CD14-positive monocyte (primary cell): ENCODE data around the gene PPP2R2C. TPM values are rescaled to one million over a fixed set of nuclear protein-coding genes. Genes with fewer than 3 reads are reported as not detected.

Source experiments
- DNase-seq, 3 donors: peaks; one replicate each; pipeline ENCODE4 v3.0.0-alpha.2; 2011 to 2022
- H2AFZ ChIP-seq: 2 replicates; pipeline ENCODE4 v1.6.0; 2012; ENCODE audit warnings: mild to moderate bottlenecking, low read depth, low read length, inconsistent platforms; ENCODE audit not compliant: insufficient read depth, poor library complexity, severe bottlenecking
- H3K27ac ChIP-seq, 2 donors: 1 replicate in 1 of 2; 2 replicates in 1 of 2; pipeline ENCODE4 v1.5.1; 2012 to 2013; ENCODE audit warnings: low read length in 2 of 2, control low read depth in 1 of 2, inconsistent platforms in 1 of 2, low read depth in 1 of 2, mild to moderate bottlenecking in 1 of 2
- H3K27me3 ChIP-seq, 2 donors: one replicate each; pipeline versions ENCODE4 v1.6.0 to v1.6.1; 2011 to 2013; ENCODE audit warnings: low read length in 2 of 2; ENCODE audit not compliant: control insufficient read depth in 2 of 2, insufficient read depth in 2 of 2
- H3K36me3 ChIP-seq, 2 donors: replicated peaks in 1 of 2; 1 replicate in 1 of 2; 2 replicates in 1 of 2; pipeline versions ENCODE4 v1.5.1 to v1.6.1; 2012 to 2013; ENCODE audit warnings: low read length in 2 of 2, control low read depth in 1 of 2, inconsistent platforms in 1 of 2, mild to moderate bottlenecking in 1 of 2; ENCODE audit not compliant: insufficient read depth in 2 of 2, control insufficient read depth in 1 of 2
- H3K4me1 ChIP-seq, 2 donors: 1 replicate in 1 of 2; 2 replicates in 1 of 2; pipeline versions ENCODE4 v1.5.1 to v1.6.1; 2012 to 2013; ENCODE audit warnings: low read length in 2 of 2, control low read depth in 1 of 2, inconsistent platforms in 1 of 2, mild to moderate bottlenecking in 1 of 2, moderate library complexity in 1 of 2; ENCODE audit not compliant: insufficient read depth in 2 of 2, control insufficient read depth in 1 of 2
- H3K4me2 ChIP-seq: replicated peaks from 2 replicates; pipeline ENCODE3; 2012; ENCODE audit warnings: low read length, moderate library complexity, mild to moderate bottlenecking; ENCODE audit not compliant: poor library complexity, severe bottlenecking; ENCODE audit errors: extremely low read depth
- H3K4me3 ChIP-seq, 3 experiments: fragments of 200-600 bp in 1 of 3; sonication (generic) in 1 of 3; replicated peaks in 1 of 3; 1 replicate in 2 of 3; 2 replicates in 1 of 3; pipeline ENCODE4 v1.5.1; 2011 to 2013; ENCODE audit warnings: low read length in 3 of 3, mild to moderate bottlenecking in 3 of 3, control low read depth in 2 of 3, low read depth in 2 of 3, inconsistent platforms in 1 of 3, moderate library complexity in 1 of 3
- H3K79me2 ChIP-seq: 2 replicates; pipeline ENCODE4 v1.6.0; 2012; ENCODE audit warnings: mild to moderate bottlenecking, control low read depth, inconsistent platforms, low read length, moderate library complexity; ENCODE audit not compliant: insufficient read depth
- H3K9ac ChIP-seq: 2 replicates; pipeline ENCODE4 v1.6.0; 2017; ENCODE audit warnings: low read length, mild to moderate bottlenecking; ENCODE audit not compliant: insufficient read depth, poor library complexity, severe bottlenecking
- H3K9me3 ChIP-seq, 2 donors: replicated peaks in 1 of 2; 1 replicate in 1 of 2; 2 replicates in 1 of 2; pipeline versions ENCODE4 v1.5.1 to v1.6.1; 2012 to 2013; ENCODE audit warnings: low read length in 2 of 2, control low read depth in 1 of 2; ENCODE audit not compliant: control insufficient read depth in 1 of 2, insufficient read depth in 1 of 2
- H4K20me1 ChIP-seq: 2 replicates; pipeline ENCODE4 v1.6.0; 2012; ENCODE audit warnings: mild to moderate bottlenecking, low read length, control low read depth, moderate library complexity; ENCODE audit not compliant: insufficient read depth
- H3K27ac Mint-ChIP-seq, 7 donors: one replicate each; pipeline ENCODE4 v1.8.0; 2020; ENCODE audit warnings: mild to moderate bottlenecking in 7 of 7, mixed read lengths in 7 of 7, moderate library complexity in 6 of 7, inconsistent platforms in 2 of 7
- H3K27me3 Mint-ChIP-seq, 3 donors: one replicate each; pipeline ENCODE4 v1.8.0; 2021 to 2022; ENCODE audit warnings: low read depth in 3 of 3, mild to moderate bottlenecking in 3 of 3, mixed read lengths in 3 of 3, moderate library complexity in 3 of 3, inconsistent platforms in 1 of 3
- H3K36me3 Mint-ChIP-seq, 2 donors: one replicate each; pipeline ENCODE4 v1.8.0; 2020; ENCODE audit warnings: mixed read lengths in 2 of 2, inconsistent platforms in 1 of 2, mild to moderate bottlenecking in 1 of 2
- H3K4me1 Mint-ChIP-seq: one replicate; pipeline ENCODE4 v1.8.0; 2020; ENCODE audit warnings: mild to moderate bottlenecking, mixed read lengths
- H3K4me3 Mint-ChIP-seq, 2 donors: one replicate each; pipeline ENCODE4 v1.8.0; 2020; ENCODE audit warnings: mild to moderate bottlenecking in 2 of 2, mixed read lengths in 2 of 2, moderate library complexity in 1 of 2
- H3K9me3 Mint-ChIP-seq, 7 donors: one replicate each; pipeline ENCODE4 v1.8.0; 2020 to 2022; ENCODE audit warnings: mixed read lengths in 7 of 7, mild to moderate bottlenecking in 6 of 7, moderate library complexity in 6 of 7, inconsistent platforms in 2 of 7
- WGBS: methylation state at CpG from one replicate; pipeline ENCODE4 v1.1.5; 2013; ENCODE audit warnings: missing lambda C conversion rate; ENCODE audit not compliant: insufficient coverage; 5-methylcytosine and 5-hydroxymethylcytosine counted together
- intact Hi-C, 2 donors: fragments of 100-400 bp; cut with micrococcal nuclease; formaldehyde crosslinking; loops; one replicate each; pipeline versions ENCODE4 v1.15.0 to v1.15.1; 2023
- polyA plus RNA-seq, 3 donors: library from polyadenylated mRNA; depleted of rRNA in 1 of 3; unstranded in 2 of 3; stranded (reverse) in 1 of 3; fragments of 300-500 nt in 2 of 3; fragments of >200 nt in 1 of 3; fragmentation: Illumina TruSeq in 2 of 3; gene quantifications; 1 replicate in 2 of 3; 2 replicates in 1 of 3; pipeline ENCODE4 v1.2.3, GENCODE V29; 2012 to 2021
- TF ChIP-seq, protein P1 (sequence below): fragments of 200-600 bp; IDR thresholded peaks from one replicate; pipeline ENCODE4 v1.8.0; 2022; ENCODE audit warnings: antibody characterized with exemption, mild to moderate bottlenecking

The PPP2R2C gene
- polyA plus RNA-seq, 3 donors, result not detected

DNA sequence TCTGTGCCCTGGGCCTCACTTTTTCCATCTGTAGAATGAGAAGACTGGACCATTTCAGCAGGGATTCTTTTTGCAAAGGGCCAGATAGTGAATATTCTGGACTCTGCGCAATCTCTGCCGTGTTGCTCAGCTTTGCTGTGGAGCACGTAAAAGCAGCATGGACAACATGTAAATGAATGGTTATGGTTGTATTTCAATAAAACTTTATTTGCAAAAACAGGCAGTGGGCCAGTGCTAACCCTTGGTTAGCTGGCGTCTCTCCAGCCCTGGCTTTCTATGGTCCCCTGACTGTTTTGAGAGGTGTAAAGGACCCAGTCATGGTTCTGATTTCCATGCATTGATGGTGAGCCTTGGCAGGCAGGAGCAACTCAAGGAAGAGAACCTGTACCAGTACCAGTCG lies 184.1 kb downstream of the PPP2R2C start:
- H3K9me3 Mint-ChIP-seq, result no peaks in the 10 kb centered on the region
- no peak overlapping the region for H3K4me3 Mint-ChIP-seq
- Histone ChIP-seq H3K9me3 (no peaks in the 10 kb centered on the region), H3K27ac (no peak overlapping the region), H3K27me3 (no peaks in the 10 kb centered on the region), H3K36me3 (no peaks in the 10 kb centered on the region), H3K79me2 (no peaks in the 10 kb centered on the region), H2AFZ (no peak overlapping the region), H4K20me1 (no peaks in the 10 kb centered on the region), H3K4me1 (no peaks in the 10 kb centered on the region), H3K4me3 (no peak overlapping the region), H3K4me2 (no peak overlapping the region), H3K9ac (no peak overlapping the region)
- DNase-seq, result no peak
- peaks cover 5 to 12% (median 12%) of the 10 kb centered on the region in 3 donors for H3K27me3 Mint-ChIP-seq
- intact Hi-C loops, result no loop called here
- no peaks in the 10 kb centered on the region for H3K36me3 Mint-ChIP-seq
- TF ChIP-seq, protein P1, sequence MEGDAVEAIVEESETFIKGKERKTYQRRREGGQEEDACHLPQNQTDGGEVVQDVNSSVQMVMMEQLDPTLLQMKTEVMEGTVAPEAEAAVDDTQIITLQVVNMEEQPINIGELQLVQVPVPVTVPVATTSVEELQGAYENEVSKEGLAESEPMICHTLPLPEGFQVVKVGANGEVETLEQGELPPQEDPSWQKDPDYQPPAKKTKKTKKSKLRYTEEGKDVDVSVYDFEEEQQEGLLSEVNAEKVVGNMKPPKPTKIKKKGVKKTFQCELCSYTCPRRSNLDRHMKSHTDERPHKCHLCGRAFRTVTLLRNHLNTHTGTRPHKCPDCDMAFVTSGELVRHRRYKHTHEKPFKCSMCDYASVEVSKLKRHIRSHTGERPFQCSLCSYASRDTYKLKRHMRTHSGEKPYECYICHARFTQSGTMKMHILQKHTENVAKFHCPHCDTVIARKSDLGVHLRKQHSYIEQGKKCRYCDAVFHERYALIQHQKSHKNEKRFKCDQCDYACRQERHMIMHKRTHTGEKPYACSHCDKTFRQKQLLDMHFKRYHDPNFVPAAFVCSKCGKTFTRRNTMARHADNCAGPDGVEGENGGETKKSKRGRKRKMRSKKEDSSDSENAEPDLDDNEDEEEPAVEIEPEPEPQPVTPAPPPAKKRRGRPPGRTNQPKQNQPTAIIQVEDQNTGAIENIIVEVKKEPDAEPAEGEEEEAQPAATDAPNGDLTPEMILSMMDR, result no peak
- H3K27ac Mint-ChIP-seq, result peak overlapping the region in 1 of 7 donors; percentile 87
- no peaks in the 10 kb centered on the region for H3K4me1 Mint-ChIP-seq
- WGBS, result 100% methylated on average over 5 of the region's 5 CpGs

GRCh38 chr4:6287017-6287788 lies 185.2 kb downstream of the PPP2R2C start:
- no peak overlapping the region for H3K4me3 ChIP-seq

More at GRCh38 chr4:6287017-6287788, 185.2 kb downstream of the PPP2R2C start:
- 97% methylated on average over 14 of the region's 16 CpGs for WGBS
- no peaks in the 10 kb centered on the region for H3K9me3 ChIP-seq
- no peak overlapping the region for H3K9ac ChIP-seq
- no peaks in the 10 kb centered on the region for H3K36me3 Mint-ChIP-seq
- TF ChIP-seq, protein P1, result no peak
- no peaks in the 10 kb centered on the region for H4K20me1 ChIP-seq
- H3K9me3 Mint-ChIP-seq, result peaks cover 0 to 1% (median 0%) of the 10 kb centered on the region in 7 donors
- H3K27me3 ChIP-seq, result no peaks in the 10 kb centered on the region
- H3K4me1 Mint-ChIP-seq, result no peaks in the 10 kb centered on the region
- H3K27ac Mint-ChIP-seq, result peak overlapping the region in 1 of 7 donors; percentile 60
- H3K4me1 ChIP-seq, result no peaks in the 10 kb centered on the region
- DNase-seq, result no peak
- H3K79me2 ChIP-seq, result no peaks in the 10 kb centered on the region
- no peak overlapping the region for H2AFZ ChIP-seq
- intact Hi-C loops, result no loop called here
- no peak overlapping the region for H3K4me3 Mint-ChIP-seq
- no peak overlapping the region for H3K4me2 ChIP-seq
- peaks cover 5 to 12% (median 9%) of the 10 kb centered on the region in 3 donors for H3K27me3 Mint-ChIP-seq
- no peak overlapping the region for H3K27ac ChIP-seq
- H3K36me3 ChIP-seq, result no peaks in the 10 kb centered on the region
